Prostate gland (tissue), 2 donors: Measurements from ENCODE around the gene EEF1AKMT3.

Experiments
- POLR2A ChIP-seq: fragments of 450-650 bp; IDR thresholded peaks from one replicate; pipeline ENCODE4 v1.6.1; 2016; ENCODE audit warnings: antibody characterized with exemption, mild to moderate bottlenecking
- POLR2AphosphoS5 ChIP-seq: sonication (generic); formaldehyde crosslinking; IDR thresholded peaks from one replicate; pipeline ENCODE4 v1.6.1; 2017; ENCODE audit warnings: antibody characterized with exemption
- TF ChIP-seq, protein P1 (sequence below), 4 experiments: fragments of 200-600 bp in 2 of 4; fragments of 450-650 bp in 2 of 4; sonication (generic) in 2 of 4; IDR thresholded peaks; 1 replicate in 3 of 4; 2 replicates in 1 of 4; pipeline ENCODE4 v1.5.1; 2016 to 2019; ENCODE audit warnings: antibody characterized with exemption in 4 of 4, mild to moderate bottlenecking in 2 of 4, moderate library complexity in 2 of 4

GRCh38 chr12:57760347-57760982 lies 11.9 kb upstream of the EEF1AKMT3 start:
- TF ChIP-seq POLR2AphosphoS5 = no peak
- TF ChIP-seq, protein P1, sequence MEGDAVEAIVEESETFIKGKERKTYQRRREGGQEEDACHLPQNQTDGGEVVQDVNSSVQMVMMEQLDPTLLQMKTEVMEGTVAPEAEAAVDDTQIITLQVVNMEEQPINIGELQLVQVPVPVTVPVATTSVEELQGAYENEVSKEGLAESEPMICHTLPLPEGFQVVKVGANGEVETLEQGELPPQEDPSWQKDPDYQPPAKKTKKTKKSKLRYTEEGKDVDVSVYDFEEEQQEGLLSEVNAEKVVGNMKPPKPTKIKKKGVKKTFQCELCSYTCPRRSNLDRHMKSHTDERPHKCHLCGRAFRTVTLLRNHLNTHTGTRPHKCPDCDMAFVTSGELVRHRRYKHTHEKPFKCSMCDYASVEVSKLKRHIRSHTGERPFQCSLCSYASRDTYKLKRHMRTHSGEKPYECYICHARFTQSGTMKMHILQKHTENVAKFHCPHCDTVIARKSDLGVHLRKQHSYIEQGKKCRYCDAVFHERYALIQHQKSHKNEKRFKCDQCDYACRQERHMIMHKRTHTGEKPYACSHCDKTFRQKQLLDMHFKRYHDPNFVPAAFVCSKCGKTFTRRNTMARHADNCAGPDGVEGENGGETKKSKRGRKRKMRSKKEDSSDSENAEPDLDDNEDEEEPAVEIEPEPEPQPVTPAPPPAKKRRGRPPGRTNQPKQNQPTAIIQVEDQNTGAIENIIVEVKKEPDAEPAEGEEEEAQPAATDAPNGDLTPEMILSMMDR (IDR thresholded peaks at IDR 0.05) = no peak
- TF ChIP-seq POLR2A = no peak
